HepG2 (cell line): ENCODE results near the gene PROX1. TPM values are rescaled to one million over a fixed set of nuclear protein-coding genes. Genes with fewer than 3 reads are reported as not detected.

ENCODE experiments used
- ATAC-seq: fragments of 200-7000 bp; cut with Tn5 transposase; 3 replicates; pipeline ENCODE4 v1.9.1; 2020; ENCODE audit warnings: mild to moderate bottlenecking, moderate library complexity
- BruUV-seq: library from RNA; stranded (reverse); fragments of 400-500 nt; replicated peaks from 2 replicates; lab custom pipeline; 2021; lab: Mats Ljungman, UMichigan
- CTCF ChIA-PET: fragments of 300-600 bp; formaldehyde crosslinking; extraction: SDS; loops from one replicate; lab custom pipeline; 2021; ENCODE audit warnings: low total read pairs, inconsistent platforms, low intra/inter-chr PET ratio; lab: Yijun Ruan, JAX
- POLR2A ChIA-PET: fragments of 350-600 bp; sonication (Branson Sonifier 250); formaldehyde crosslinking; loops from one replicate; lab custom pipeline; 2020; ENCODE audit warnings: antibody characterized with exemption, inconsistent platforms; lab: Yijun Ruan, JAX
- DNase-seq: peaks from one replicate; pipeline ENCODE4 v3.0.0-alpha.2; 2015; ENCODE audit warnings: low spot score
- FAIRE-seq: peaks from 3 replicates; lab custom pipeline; 2011; peaks lifted over from hg19 to GRCh38; lab: Jason Lieb, UNC
- H2AFZ ChIP-seq: one replicate; pipeline ENCODE4 v1.6.1; 2011; ENCODE audit warnings: low read length, inconsistent platforms
- H3K27ac ChIP-seq: fragments of 300-600 bp; 3 replicates; pipeline ENCODE4 v1.8.0; 2011; ENCODE audit warnings: mixed run types, mild to moderate bottlenecking, mixed read lengths, low read length, inconsistent platforms; ENCODE audit not compliant: insufficient read depth; ENCODE audit errors: extremely low read length
- H3K27me3 ChIP-seq, 2 experiments: fragments of 200-600 bp in 1 of 2; 2 replicates in 1 of 2; 3 replicates in 1 of 2; pipeline versions ENCODE4 v1.6.0 to v1.8.0; 2011; ENCODE audit warnings: low read length in 2 of 2, mild to moderate bottlenecking in 2 of 2, moderate library complexity in 2 of 2, inconsistent platforms in 1 of 2; ENCODE audit not compliant: insufficient read depth in 2 of 2, control insufficient read depth in 1 of 2
- H3K36me3 ChIP-seq, 2 experiments: fragments of 200-600 bp in 1 of 2; replicated peaks in 1 of 2; 2 replicates in 1 of 2; 3 replicates in 1 of 2; pipeline versions ENCODE4 v1.5.1 to v1.8.0; 2011; ENCODE audit warnings: low read length in 2 of 2, inconsistent platforms in 1 of 2; ENCODE audit not compliant: insufficient read depth in 2 of 2, control insufficient read depth in 1 of 2
- H3K4me1 ChIP-seq: 2 replicates; pipeline ENCODE4 v1.5.1; 2012; ENCODE audit warnings: low read length, inconsistent platforms; ENCODE audit not compliant: insufficient read depth
- H3K4me2 ChIP-seq: 2 replicates; pipeline ENCODE4 v1.6.0; 2011; ENCODE audit warnings: low read depth, low read length, inconsistent platforms
- H3K4me3 ChIP-seq, 3 experiments: fragments of 200-600 bp in 1 of 3; sonication (generic), shearing (Covaris generic) in 1 of 3; replicated peaks in 1 of 3; 2 replicates each; pipeline ENCODE4 v1.5.1; 2011 to 2016; ENCODE audit warnings: low read length in 3 of 3, inconsistent platforms in 2 of 3, low read depth in 2 of 3, mild to moderate bottlenecking in 2 of 3, control low read depth in 1 of 3, mixed read lengths in 1 of 3; ENCODE audit not compliant: insufficient read depth in 1 of 3
- H3K79me2 ChIP-seq: one replicate; pipeline ENCODE4 v1.6.1; 2011; ENCODE audit warnings: low read length, inconsistent platforms; ENCODE audit not compliant: insufficient read depth
- H3K9ac ChIP-seq: 2 replicates; pipeline ENCODE4 v1.6.0; 2011; ENCODE audit warnings: mild to moderate bottlenecking, low read depth, low read length, inconsistent platforms; ENCODE audit not compliant: insufficient read depth
- H3K9me3 ChIP-seq: 2 replicates; pipeline ENCODE4 v1.5.1; 2012; ENCODE audit warnings: mild to moderate bottlenecking, low read length
- H4K20me1 ChIP-seq: 2 replicates; pipeline ENCODE4 v1.6.0; 2011; ENCODE audit warnings: inconsistent platforms, mild to moderate bottlenecking, low read length, moderate library complexity; ENCODE audit not compliant: insufficient read depth
- ARNT2 ChIP-seq: sonication (generic); formaldehyde crosslinking; IDR thresholded peaks from 2 replicates; pipeline ENCODE4 v1.8.0; 2022; ENCODE audit warnings: mild to moderate bottlenecking, low read depth, missing genetic modification reagents, moderate library complexity
- ATF6 ChIP-seq: sonication (generic); formaldehyde crosslinking; conservative IDR thresholded peaks from 2 replicates; pipeline ENCODE4 v1.4.0; 2020; ENCODE audit warnings: missing genetic modification reagents
- CREM ChIP-seq, 2 experiments: sonication (generic) in 1 of 2; formaldehyde crosslinking in 1 of 2; IDR thresholded peaks; 2 replicates each; pipeline versions ENCODE4 v1.4.0 to v1.6.1; 2016 to 2020; ENCODE audit warnings: antibody characterized with exemption in 1 of 2, mild to moderate bottlenecking in 1 of 2, missing genetic modification reagents in 1 of 2
- EED ChIP-seq: sonication (generic); formaldehyde crosslinking; IDR thresholded peaks from 2 replicates; pipeline ENCODE4 v1.5.0; 2020; ENCODE audit warnings: mild to moderate bottlenecking, missing genetic modification reagents
- NFE2 ChIP-seq: sonication (generic); formaldehyde crosslinking; IDR thresholded peaks from 2 replicates; pipeline ENCODE4 v1.4.0; 2020; ENCODE audit warnings: missing genetic modification reagents
- PAX8 ChIP-seq: sonication (generic); formaldehyde crosslinking; IDR thresholded peaks from 2 replicates; pipeline ENCODE4 v1.8.0; 2022; ENCODE audit warnings: mild to moderate bottlenecking, missing genetic modification reagents, borderline replicate concordance
- POLR2A ChIP-seq, 2 experiments: IDR thresholded peaks; 2 replicates each; pipeline ENCODE4 v1.6.1; 2011; ENCODE audit warnings: low read depth in 2 of 2, low read length in 2 of 2, mild to moderate bottlenecking in 1 of 2, moderate library complexity in 1 of 2; ENCODE audit not compliant: insufficient read depth in 1 of 2
- SSRP1 ChIP-seq: IDR thresholded peaks from 2 replicates; pipeline ENCODE4 v1.6.1; 2016; ENCODE audit warnings: control low read depth
- TCF12 ChIP-seq, 2 experiments: fragments of 450-650 bp in 1 of 2; sonication (generic) in 1 of 2; formaldehyde crosslinking in 1 of 2; IDR thresholded peaks; 2 replicates each; pipeline versions ENCODE4 v1.6.1 to v1.8.0; 2017 to 2022; ENCODE audit warnings: antibody characterized with exemption in 1 of 2, mild to moderate bottlenecking in 1 of 2, missing genetic modification reagents in 1 of 2, moderate library complexity in 1 of 2
- ZC3H4 ChIP-seq: sonication (generic); formaldehyde crosslinking; IDR thresholded peaks from 2 replicates; pipeline ENCODE4 v1.4.0; 2020; ENCODE audit warnings: missing genetic modification reagents, borderline replicate concordance
- ZNF260 ChIP-seq: sonication (generic); formaldehyde crosslinking; IDR thresholded peaks from 2 replicates; pipeline ENCODE4 v1.4.0; 2020; ENCODE audit warnings: missing genetic modification reagents, low read depth, mild to moderate bottlenecking, borderline replicate concordance
- ZNF44 ChIP-seq: sonication (generic); formaldehyde crosslinking; IDR thresholded peaks from 2 replicates; pipeline ENCODE4 v1.5.1; 2020; ENCODE audit warnings: mild to moderate bottlenecking, missing genetic modification reagents
- ZNF639 ChIP-seq: conservative IDR thresholded peaks from 2 replicates; pipeline ENCODE4 v1.6.1; 2018; ENCODE audit warnings: missing genetic modification reagents
- ZNF850 ChIP-seq: sonication (generic); formaldehyde crosslinking; conservative IDR thresholded peaks from 2 replicates; pipeline ENCODE4 v1.9.0; 2021; ENCODE audit warnings: mild to moderate bottlenecking, missing genetic modification reagents
- ZSCAN12 ChIP-seq: sonication (generic); formaldehyde crosslinking; IDR thresholded peaks from 2 replicates; pipeline ENCODE4 v1.9.0; 2021; ENCODE audit warnings: mild to moderate bottlenecking, missing genetic modification reagents
- WGBS: methylation state at CpG from one replicate; pipeline ENCODE4 v1.1.6; 2017; ENCODE audit warnings: low lambda C conversion rate; 5-methylcytosine and 5-hydroxymethylcytosine counted together
- in situ Hi-C: cut with HindIII; loops from 2 replicates; pipeline ENCODE4 v1.10.0; 2017; ENCODE audit warnings: low pct_unique_long_range_greater_than_20kb; ENCODE audit not compliant: extremely low pct_ligation_motif_present
- intact Hi-C: fragments of 100-400 bp; cut with micrococcal nuclease; formaldehyde crosslinking; loops from one replicate; pipeline ENCODE4 v1.10.0; 2022; ENCODE audit not compliant: unreplicated experiment
- polyA plus RNA-seq, 8 experiments: library from polyadenylated mRNA; depleted of rRNA in 3 of 8; stranded (reverse) in 7 of 8; unstranded in 1 of 8; fragments of >200 nt; fragmentation: Illumina TruSeq in 4 of 8; extraction: Trizol in 4 of 8; gene quantifications; 2 replicates each; pipeline versions ENCODE4 v1.2.1 to v1.2.3, GENCODE V29; 2011 to 2016; ENCODE audit warnings: low read depth in 4 of 8, missing spikeins in 1 of 8, mixed read lengths in 1 of 8; ENCODE audit not compliant: insufficient read depth in 1 of 8
- total RNA-seq, 5 experiments: library from RNA; depleted of rRNA; stranded (reverse); fragments of >200 nt; fragmentation: Illumina TruSeq; extraction: Trizol; gene quantifications; 2 replicates each; pipeline ENCODE4 v1.2.3, GENCODE V29; 2016; ENCODE audit warnings: low read depth in 1 of 5

PROX1 gene
- total and polyA plus RNA-seq, 2 of the 13 experiments (the other 11 are each of a cell fraction or from before 2014, with no cell fraction given), result 12.3 to 30.2 TPM

- ChIA-PET CTCF (no interaction called here), POLR2A (no interaction called here)
- intact Hi-C loops (no loop called here), in situ Hi-C loops (no loop called here)
- DNase-seq, result no peak
- Histone ChIP-seq H3K9me3 (no peaks in the 10 kb centered on the region), H3K4me3 (no peak overlapping the region), H3K9ac (no peak overlapping the region), H2AFZ (no peak overlapping the region), H3K4me2 (no peak overlapping the region), H3K27me3 (no peaks in the 10 kb centered on the region), H3K79me2 (no peaks in the 10 kb centered on the region), H3K36me3 (no peaks in the 10 kb centered on the region), H3K4me1 (peaks cover 9% of the 10 kb centered on the region), H4K20me1 (no peaks in the 10 kb centered on the region), H3K27ac (no peak overlapping the region)
- ATAC-seq, result no peak
- FAIRE-seq, result no peak
- WGBS, result 82% methylated on average over 2 of the region's 2 CpGs
- no TSS peak for BruUV-seq
- no peak for TF ChIP-seq PAX8
- TF ChIP-seq ZNF44 (CRISPR knock-in tag), result no peak
- no peak for TF ChIP-seq ZNF850 (CRISPR knock-in tag)
- TF ChIP-seq ARNT2 (CRISPR knock-in tag), result no peak
- no peak for TF ChIP-seq EED (CRISPR knock-in tag)
- no peak for TF ChIP-seq ZNF639 (CRISPR knock-in tag)
Observed at GRCh38 chr1:214085325-214085724, 97.6 kb downstream of the PROX1 start.

GRCh38 chr1:214086945-214087344, 99.2 kb downstream of the PROX1 start:
- CTCF ChIA-PET, result no interaction called here
- Histone ChIP-seq H3K4me1 (peaks cover 9% of the 10 kb centered on the region), H2AFZ (no peak overlapping the region), H3K27ac (no peak overlapping the region), H3K9ac (no peak overlapping the region), H3K27me3 (no peaks in the 10 kb centered on the region), H3K4me3 (no peak overlapping the region), H3K79me2 (no peaks in the 10 kb centered on the region), H3K4me2 (no peak overlapping the region), H3K9me3 (no peaks in the 10 kb centered on the region), H3K36me3 (no peaks in the 10 kb centered on the region), H4K20me1 (no peaks in the 10 kb centered on the region)
- WGBS, result 87% methylated on average over 4 of the region's 5 CpGs
- no TSS peak for BruUV-seq
- FAIRE-seq, result no peak
- intact Hi-C loops (loop anchor here (1.0 kb wide), 1 partner anchor 37 kb away; no protein-coding TSS in a partner anchor), in situ Hi-C loops (no loop called here)
- no peak for DNase-seq
- no peak for ATAC-seq
- TF ChIP-seq SSRP1 (CRISPR knock-in tag), result no peak
- no peak for TF ChIP-seq ZNF260 (CRISPR knock-in tag)
- no peak for TF ChIP-seq ZC3H4
- TF ChIP-seq POLR2A (IDR thresholded peaks at IDR 0.05; ENCODE audit: insufficient read depth in 1 of 2, low read depth in 2 of 2, low read length in 2 of 2), result no peak
- TF ChIP-seq ZSCAN12 (CRISPR knock-in tag), result no peak
- no peak for TF ChIP-seq ATF6 (CRISPR knock-in tag)
- TF ChIP-seq TCF12 (IDR thresholded peaks at IDR 0.05), result no peak
- TF ChIP-seq TCF12 (CRISPR knock-in tag; IDR thresholded peaks at IDR 0.05), result no peak
- TF ChIP-seq NFE2 (CRISPR knock-in tag), result no peak
- no peak for TF ChIP-seq CREM (IDR thresholded peaks at IDR 0.05)
- TF ChIP-seq CREM (CRISPR knock-in tag; IDR thresholded peaks at IDR 0.05), result no peak
- POLR2A ChIA-PET, result no interaction called here
